SK-N-SH (cell line): ENCODE data around the gene PTPN6. TPM values are rescaled to one million over a fixed set of nuclear protein-coding genes. Genes with fewer than 3 reads are reported as not detected.

Experiments used
- CTCF ChIA-PET: fragments of 300-600, 350-600 bp; formaldehyde crosslinking; extraction: SDS; loops from one replicate; lab custom pipeline; 2021; lab: Yijun Ruan, JAX
- POLR2A ChIA-PET: fragments of 350-600 bp; sonication (Branson Sonifier 250); formaldehyde crosslinking; extraction: SDS; loops from one replicate; lab custom pipeline; 2020; ENCODE audit warnings: antibody characterized with exemption, inconsistent platforms; lab: Yijun Ruan, JAX
- DNase-seq: peaks from one replicate; pipeline ENCODE4 v3.0.0; 2012
- H2AFZ ChIP-seq: fragments of 200-600 bp; sonication (generic); 2 replicates; pipeline ENCODE4 v1.8.1; 2016; ENCODE audit warnings: antibody characterized with exemption, mild to moderate bottlenecking, low read depth
- H3F3A ChIP-seq: fragments of 200-600 bp; sonication (generic); replicated peaks from 2 replicates; pipeline ENCODE3; 2016; ENCODE audit warnings: antibody characterized with exemption, mild to moderate bottlenecking; ENCODE audit not compliant: insufficient read depth
- H3K27ac ChIP-seq, 2 experiments: fragments of 200-500 bp in 1 of 2; fragments of 200-600 bp in 1 of 2; sonication (Bioruptor generic) in 1 of 2; sonication (generic), shearing (Covaris generic) in 1 of 2; 2 replicates each; pipeline versions ENCODE4 v1.5.1 to v1.6.1; 2014 to 2016; ENCODE audit warnings: low read depth in 2 of 2, inconsistent platforms in 1 of 2, low read length in 1 of 2, mild to moderate bottlenecking in 1 of 2, mixed read lengths in 1 of 2
- H3K27me3 ChIP-seq: fragments of 200-600 bp; sonication (generic), shearing (Covaris generic); 2 replicates; pipeline ENCODE4 v1.6.1; 2016; ENCODE audit warnings: mixed run types; ENCODE audit not compliant: insufficient read depth
- H3K36me3 ChIP-seq, 2 experiments: fragments of 200-500 bp in 1 of 2; fragments of 200-600 bp in 1 of 2; sonication (Bioruptor generic) in 1 of 2; sonication (generic) in 1 of 2; replicated peaks in 1 of 2; 2 replicates each; pipeline versions ENCODE3 to v1.5.1; 2014 to 2016; ENCODE audit warnings: low read length in 1 of 2, mild to moderate bottlenecking in 1 of 2; ENCODE audit not compliant: insufficient read depth in 2 of 2, control insufficient read depth in 1 of 2
- H3K4me1 ChIP-seq, 2 experiments: fragments of 200-500 bp in 1 of 2; fragments of 200-600 bp in 1 of 2; sonication (Bioruptor generic) in 1 of 2; sonication (generic), shearing (Covaris generic) in 1 of 2; 2 replicates each; pipeline versions ENCODE4 v1.5.1 to v1.6.1; 2014 to 2016; ENCODE audit warnings: low read depth in 1 of 2, low read length in 1 of 2, mixed run types in 1 of 2; ENCODE audit not compliant: insufficient read depth in 2 of 2, control insufficient read depth in 1 of 2
- H3K4me2 ChIP-seq: fragments of 200-600 bp; sonication (generic), shearing (Covaris generic); 2 replicates; pipeline ENCODE4 v1.6.1; 2017; ENCODE audit warnings: mixed run types
- H3K4me3 ChIP-seq, 2 experiments: fragments of 200-500 bp in 1 of 2; fragments of 200-600 bp in 1 of 2; sonication (Bioruptor generic) in 1 of 2; sonication (generic), shearing (Covaris generic) in 1 of 2; 2 replicates each; pipeline versions ENCODE4 v1.5.1 to v1.8.1; 2014 to 2016; ENCODE audit warnings: low read depth in 2 of 2, inconsistent platforms in 1 of 2, low read length in 1 of 2, mild to moderate bottlenecking in 1 of 2, mixed read lengths in 1 of 2, moderate library complexity in 1 of 2
- H3K79me2 ChIP-seq: fragments of 200-600 bp; sonication (generic); 2 replicates; pipeline ENCODE4 v1.8.1; 2017; ENCODE audit warnings: mild to moderate bottlenecking; ENCODE audit not compliant: insufficient read depth
- H3K9ac ChIP-seq: fragments of 200-600 bp; sonication (generic); 2 replicates; pipeline ENCODE4 v1.6.1; 2017; ENCODE audit warnings: mixed run types
- H3K9me2 ChIP-seq: fragments of 200-600 bp; sonication (generic); 2 replicates; pipeline ENCODE4 v1.6.1; 2017; ENCODE audit warnings: mixed run types
- H3K9me3 ChIP-seq: fragments of 200-600 bp; sonication (generic); 2 replicates; pipeline ENCODE4 v1.6.1; 2017; ENCODE audit warnings: mixed run types, mild to moderate bottlenecking, moderate library complexity
- H4K20me1 ChIP-seq: fragments of 200-600 bp; sonication (generic); 2 replicates; pipeline ENCODE4 v1.6.1; 2017; ENCODE audit warnings: mild to moderate bottlenecking, mixed run types; ENCODE audit not compliant: insufficient read depth
- EZH2phosphoT487 ChIP-seq: fragments of 200-600 bp; sonication (generic); IDR thresholded peaks from 2 replicates; pipeline ENCODE4 v1.6.1; 2017; ENCODE audit warnings: low read depth, mixed run types, mild to moderate bottlenecking, antibody characterized with exemption, moderate library complexity, borderline replicate concordance
- FOSL2 ChIP-seq: IDR thresholded peaks from 2 replicates; pipeline ENCODE4 v1.4.0; 2012; ENCODE audit warnings: low read depth, mild to moderate bottlenecking, moderate library complexity, borderline replicate concordance
- FOXM1 ChIP-seq: IDR thresholded peaks from 2 replicates; pipeline ENCODE4 v1.4.0; 2012; ENCODE audit warnings: low read depth, mild to moderate bottlenecking
- GATA2 ChIP-seq: sonication (generic); formaldehyde crosslinking; IDR thresholded peaks from 2 replicates; pipeline ENCODE4 v1.5.0; 2020; ENCODE audit warnings: mild to moderate bottlenecking, missing genetic modification reagents
- IRF3 ChIP-seq: fragments of 150-350 bp; IDR thresholded peaks from 2 replicates; pipeline ENCODE4 v1.6.1; 2016; ENCODE audit warnings: mild to moderate bottlenecking, low read depth, low read length
- NFIC ChIP-seq: IDR thresholded peaks from 2 replicates; pipeline ENCODE4 v1.4.0; 2012; ENCODE audit warnings: borderline replicate concordance
- NRF1 ChIP-seq: IDR thresholded peaks from 2 replicates; pipeline ENCODE4 v1.6.1; 2012; ENCODE audit warnings: low read depth, mild to moderate bottlenecking, low read length
- RCOR1 ChIP-seq: fragments of 150-350 bp; IDR thresholded peaks from 2 replicates; pipeline ENCODE4 v1.6.1; 2017; ENCODE audit warnings: antibody characterized with exemption, low read length
- REST ChIP-seq: IDR thresholded peaks from 2 replicates; pipeline ENCODE4 v1.6.1; 2012; ENCODE audit warnings: mild to moderate bottlenecking, low read depth, low read length, moderate library complexity
- RFX5 ChIP-seq: IDR thresholded peaks from 2 replicates; pipeline ENCODE4 v1.6.1; 2012; ENCODE audit warnings: mild to moderate bottlenecking, improper control_type of control experiment, low read length
- SIN3A ChIP-seq: IDR thresholded peaks from 2 replicates; pipeline ENCODE4 v1.6.1; 2012; ENCODE audit warnings: low read depth, mild to moderate bottlenecking, low read length, moderate library complexity, borderline replicate concordance
- TEAD4 ChIP-seq: IDR thresholded peaks from 2 replicates; pipeline ENCODE4 v1.4.0; 2012; ENCODE audit warnings: mild to moderate bottlenecking, borderline replicate concordance; ENCODE audit not compliant: insufficient read depth
- USF2 ChIP-seq: fragments of 150-350 bp; IDR thresholded peaks from 2 replicates; pipeline ENCODE4 v1.6.1; 2017; ENCODE audit warnings: antibody characterized with exemption, low read length, low read depth, borderline replicate concordance
- YY1 ChIP-seq: IDR thresholded peaks from 2 replicates; pipeline ENCODE4 v1.4.0; 2012; ENCODE audit warnings: low read depth, mild to moderate bottlenecking
- WGBS: methylation state at CpG from one replicate; pipeline ENCODE4 v1.1.6; 2017; ENCODE audit warnings: low lambda C conversion rate; 5-methylcytosine and 5-hydroxymethylcytosine counted together
- polyA plus RNA-seq, 3 experiments: library from polyadenylated mRNA; depleted of rRNA; stranded (reverse); fragments of >200 nt; gene quantifications; 2 replicates each; pipeline ENCODE4 v1.2.3, GENCODE V29; 2012
- TF ChIP-seq, protein P1 (sequence below): IDR thresholded peaks from 2 replicates; pipeline ENCODE4 v1.4.0; 2012; ENCODE audit warnings: low read depth
- TF ChIP-seq, protein P2 (sequence below): fragments of 200-600 bp; sonication (generic); IDR thresholded peaks from 2 replicates; pipeline ENCODE4 v1.6.1; 2017; ENCODE audit warnings: antibody characterized with exemption, mild to moderate bottlenecking, moderate library complexity

PTPN6 gene
- polyA plus RNA-seq, 1 of the 3 experiments (the other 2 are of a cell fraction), result 0.12 TPM

- CTCF ChIA-PET, result interaction anchor here (0.7 to 8.2 kb wide), 25 partner anchors 10 to 181 kb away, joined by 3 to 134 read pairs (median 4); partner anchors contain the start of genes C12orf57, C1R, ENO2 and LPCAT3
- Histone ChIP-seq H2AFZ (no peak overlapping the region), H3K9me2 (no peaks in the 10 kb centered on the region), H3K9me3 (no peaks in the 10 kb centered on the region)
- 74% methylated on average over 6 of the region's 6 CpGs for WGBS
- TF ChIP-seq, protein P1, sequence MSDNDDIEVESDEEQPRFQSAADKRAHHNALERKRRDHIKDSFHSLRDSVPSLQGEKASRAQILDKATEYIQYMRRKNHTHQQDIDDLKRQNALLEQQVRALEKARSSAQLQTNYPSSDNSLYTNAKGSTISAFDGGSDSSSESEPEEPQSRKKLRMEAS, result no peak
- TF ChIP-seq NRF1, result no peak
- no peak for TF ChIP-seq USF2
- no peak for TF ChIP-seq NFIC
- no peak for TF ChIP-seq RFX5
- no peak for TF ChIP-seq FOSL2
- TF ChIP-seq, protein P2, sequence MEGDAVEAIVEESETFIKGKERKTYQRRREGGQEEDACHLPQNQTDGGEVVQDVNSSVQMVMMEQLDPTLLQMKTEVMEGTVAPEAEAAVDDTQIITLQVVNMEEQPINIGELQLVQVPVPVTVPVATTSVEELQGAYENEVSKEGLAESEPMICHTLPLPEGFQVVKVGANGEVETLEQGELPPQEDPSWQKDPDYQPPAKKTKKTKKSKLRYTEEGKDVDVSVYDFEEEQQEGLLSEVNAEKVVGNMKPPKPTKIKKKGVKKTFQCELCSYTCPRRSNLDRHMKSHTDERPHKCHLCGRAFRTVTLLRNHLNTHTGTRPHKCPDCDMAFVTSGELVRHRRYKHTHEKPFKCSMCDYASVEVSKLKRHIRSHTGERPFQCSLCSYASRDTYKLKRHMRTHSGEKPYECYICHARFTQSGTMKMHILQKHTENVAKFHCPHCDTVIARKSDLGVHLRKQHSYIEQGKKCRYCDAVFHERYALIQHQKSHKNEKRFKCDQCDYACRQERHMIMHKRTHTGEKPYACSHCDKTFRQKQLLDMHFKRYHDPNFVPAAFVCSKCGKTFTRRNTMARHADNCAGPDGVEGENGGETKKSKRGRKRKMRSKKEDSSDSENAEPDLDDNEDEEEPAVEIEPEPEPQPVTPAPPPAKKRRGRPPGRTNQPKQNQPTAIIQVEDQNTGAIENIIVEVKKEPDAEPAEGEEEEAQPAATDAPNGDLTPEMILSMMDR, result no peak
- no peak for TF ChIP-seq SIN3A
- no peak for TF ChIP-seq GATA2
- TF ChIP-seq, all 33 proteins: peak for 0
- no peak for DNase-seq
- Histone ChIP-seq H3K4me2 (no peak overlapping the region), H3K27me3 (no peaks in the 10 kb centered on the region), H3K79me2 (peaks cover 23% of the 10 kb centered on the region), H3K4me3 (no peak overlapping the region), H3K36me3 (peaks cover 6 to 7% of the 10 kb centered on the region in 2 experiments), H3K4me1 (peaks cover 26% of the 10 kb centered on the region in 2 experiments; a peak in 3 of 4 replicates), H3K9ac (no peak overlapping the region), H4K20me1 (peaks cover 3% of the 10 kb centered on the region; the same call in 1 of the 2 replicates), H3K27ac (no peak overlapping the region; a peak in 2 of 4 replicates), H3F3A (peaks cover 30% of the 10 kb centered on the region)
- POLR2A ChIA-PET, result interaction anchor here (1.1 to 7.3 kb wide), 6 partner anchors 10 to 235 kb away, joined by 4 to 82 read pairs (median 6); partner anchors contain the start of genes C12orf57, ENO2, RNU7-1 and USP5
These were observed 27.3 kb upstream of the PTPN6 start for GRCh38 chr12:6923851-6924250.

DNA sequence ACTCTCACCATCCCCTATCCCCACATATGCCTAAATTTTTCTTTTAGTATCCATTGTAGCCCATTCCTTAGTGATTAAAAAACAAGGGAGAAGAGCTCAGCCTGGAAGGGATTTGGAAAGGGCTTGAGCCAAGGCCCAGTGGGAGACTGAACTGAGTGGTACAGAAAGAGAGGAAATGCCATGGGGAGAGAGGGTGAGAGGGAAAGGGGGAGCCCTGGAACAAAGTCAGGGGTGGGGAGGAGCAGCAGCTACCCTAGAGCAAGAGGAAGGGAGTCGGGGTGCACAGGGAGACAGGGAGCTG lies 26.0 kb upstream of the PTPN6 start:
- peak overlapping the region; percentile 56 for H3K9ac ChIP-seq
- no peak overlapping the region; a peak in 1 of 4 replicates for H3K4me3 ChIP-seq
- H3K27ac ChIP-seq, result peak overlapping the region; percentile 76 to 90
- H3K36me3 ChIP-seq, result peaks cover 5 to 12% of the 10 kb centered on the region in 2 experiments
- peak overlapping the region; percentile 81 for H3K4me2 ChIP-seq
- no peaks in the 10 kb centered on the region for H3K9me3 ChIP-seq
- H3K27me3 ChIP-seq, result no peaks in the 10 kb centered on the region
- peaks cover 37% of the 10 kb centered on the region for H3K79me2 ChIP-seq
- POLR2A ChIA-PET, result interaction anchor here (0.5 to 7.3 kb wide), 13 partner anchors 8 to 172 kb away, joined by 3 to 82 read pairs (median 5); partner anchors contain the start of genes C12orf57, ENO2, RNU7-1 and SPSB2
- DNase-seq, result no peak
- CTCF ChIA-PET, result interaction anchor here (0.7 to 8.2 kb wide), 15 partner anchors 12 to 188 kb away, joined by 3 to 134 read pairs (median 17); partner anchors contain the start of genes C12orf57, C1R, ENO2 and RNU7-1
- no peaks in the 10 kb centered on the region for H3K9me2 ChIP-seq
- WGBS, result 29% methylated on average over 1 of the region's 1 CpG
- peaks cover 16% of the 10 kb centered on the region for H4K20me1 ChIP-seq
- peaks cover 34 to 38% of the 10 kb centered on the region in 2 experiments for H3K4me1 ChIP-seq
- peaks cover 30% of the 10 kb centered on the region for H3F3A ChIP-seq
- peak overlapping the region; percentile 17; the same call in 1 of the 2 replicates for H2AFZ ChIP-seq
- TF ChIP-seq FOXM1 (no peak), YY1 (no peak), TEAD4 (no peak), EZH2phosphoT487 (no peak), REST (no peak), RCOR1 (no peak), SIN3A (no peak), RFX5 (no peak), IRF3 (no peak), FOSL2 (no peak)
